GM18520 (cell line): ENCODE measurements around the gene ACSL1.
"Not testable (repeated sequence)": the region's sequence is repeated elsewhere in the genome, so short reads cannot be mapped to it uniquely, and the experiment has no call there.

Source experiments
- ATAC-seq: cut with Tn5 transposase; IDR thresholded peaks from one replicate; pipeline ENCODE4 v1.9.1; 2021; ENCODE audit not compliant: unreplicated experiment

Gene ACSL1

DNA sequence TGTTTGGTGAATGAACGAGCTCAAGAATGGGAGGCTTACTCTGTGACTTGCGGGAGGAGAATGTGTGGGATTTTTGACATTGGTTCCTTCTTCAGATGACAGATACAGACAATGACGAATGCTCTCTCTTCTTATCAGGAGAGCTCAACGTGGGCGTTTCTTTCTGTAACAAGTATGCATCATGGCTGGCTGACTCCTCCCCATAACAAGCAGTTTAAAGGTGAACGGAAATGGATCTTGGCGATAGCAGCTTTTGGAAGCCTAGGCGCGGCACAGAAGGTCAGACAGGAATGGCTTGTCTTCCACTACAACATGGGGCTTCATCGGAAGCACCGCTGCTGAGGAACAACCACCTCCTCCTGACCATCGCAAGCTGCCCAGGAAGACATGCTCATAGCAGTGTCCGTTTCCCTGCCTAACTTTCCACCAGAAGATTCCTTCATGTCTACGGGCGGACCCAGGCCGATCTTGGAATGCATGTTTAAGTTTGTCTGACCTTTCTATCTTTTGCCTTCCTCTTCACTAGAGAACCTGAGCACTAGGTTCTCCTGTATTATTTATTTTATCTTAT, 18.3 kb upstream of the ACSL1 start:
- ATAC-seq, result no peak

DNA sequence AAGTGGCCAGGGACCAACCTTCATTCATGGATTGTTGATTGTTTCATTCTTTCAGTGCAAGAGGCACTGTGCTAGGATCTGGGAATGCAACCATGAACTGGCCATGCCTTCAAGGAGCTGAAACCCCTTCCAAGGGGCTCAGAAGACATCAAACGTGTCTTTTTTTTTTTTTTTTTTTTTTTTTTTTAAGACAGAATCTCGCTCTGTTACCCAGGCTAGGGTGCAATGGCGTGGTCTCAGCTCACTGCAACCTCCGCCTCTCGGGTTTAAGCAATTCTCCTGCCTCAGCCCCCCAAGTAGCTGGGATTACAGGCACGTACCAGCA, 13.3 kb upstream of the ACSL1 start:
- ATAC-seq, result not testable (repeated sequence)

DNA sequence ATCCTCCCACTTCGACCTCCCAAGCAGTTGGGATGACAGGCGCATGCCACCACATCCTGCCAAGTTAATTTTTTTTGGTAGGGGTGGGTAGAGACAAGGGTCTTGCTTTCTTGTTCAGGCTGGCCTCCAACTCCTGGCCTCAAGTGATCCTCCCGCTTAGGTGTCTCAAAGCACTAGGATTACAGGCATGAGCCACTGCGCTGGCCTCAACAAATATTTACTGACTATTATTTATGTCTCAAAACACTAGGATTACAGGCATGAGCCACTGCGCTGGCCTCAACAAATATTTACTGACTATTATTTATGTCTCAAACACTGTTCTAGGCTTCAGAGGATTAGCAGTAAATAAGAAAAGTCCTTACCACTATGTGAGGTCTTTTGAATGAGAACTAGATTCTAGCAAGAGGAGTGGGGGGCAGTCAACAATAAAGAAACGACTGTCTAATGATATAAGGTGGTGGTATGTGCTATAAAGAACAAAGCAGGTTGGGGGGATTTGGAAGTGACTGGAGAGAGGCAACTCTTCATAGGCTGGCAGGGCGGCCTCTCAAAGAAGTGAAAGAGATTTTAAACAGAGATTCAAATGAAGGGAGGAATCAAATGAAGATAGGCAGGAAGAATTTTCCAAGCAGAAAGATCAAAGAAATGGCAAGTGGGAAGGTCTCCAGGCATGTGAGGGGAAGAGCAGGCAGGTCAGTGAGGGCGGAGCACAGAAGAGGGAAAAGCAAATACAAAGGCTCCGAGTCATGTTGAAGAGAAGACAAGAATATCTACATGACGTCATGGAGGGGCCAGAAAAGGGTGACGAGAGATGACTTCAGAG, 12.7 kb upstream of the ACSL1 start:
- ATAC-seq, result no peak

GRCh38 chr4:184836613-184837012, 10.8 kb upstream of the ACSL1 start:
- ATAC-seq, result no peak

- no peak for ATAC-seq
Measured at GRCh38 chr4:184833046-184833838, 7.5 kb upstream of the ACSL1 start.

DNA sequence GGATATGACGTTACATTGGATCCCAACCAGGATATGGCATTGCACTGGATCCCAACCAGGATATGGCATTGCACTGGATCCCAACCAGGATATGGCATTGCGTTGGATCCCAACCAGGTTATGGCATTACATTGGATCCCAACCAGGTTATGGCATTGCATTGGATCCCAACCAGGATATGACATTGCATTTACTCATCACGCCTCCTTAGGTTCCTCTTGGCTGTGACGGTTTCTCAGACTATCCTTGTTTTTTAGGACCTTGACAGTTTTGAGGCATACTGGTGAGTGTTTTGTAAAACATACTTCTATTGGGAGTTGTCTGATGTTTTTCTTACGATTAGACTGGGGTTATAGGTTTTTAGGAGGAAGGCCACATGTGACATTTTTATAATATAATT, 5.4 kb upstream of the ACSL1 start:
- no peak for ATAC-seq

GRCh38 chr4:184826691-184827270, 1.0 kb upstream of the ACSL1 start:
- no peak for ATAC-seq

- peak; percentile 13 for ATAC-seq
Measured at GRCh38 chr4:184825141-184825895, 450 bp downstream of the ACSL1 start.

DNA sequence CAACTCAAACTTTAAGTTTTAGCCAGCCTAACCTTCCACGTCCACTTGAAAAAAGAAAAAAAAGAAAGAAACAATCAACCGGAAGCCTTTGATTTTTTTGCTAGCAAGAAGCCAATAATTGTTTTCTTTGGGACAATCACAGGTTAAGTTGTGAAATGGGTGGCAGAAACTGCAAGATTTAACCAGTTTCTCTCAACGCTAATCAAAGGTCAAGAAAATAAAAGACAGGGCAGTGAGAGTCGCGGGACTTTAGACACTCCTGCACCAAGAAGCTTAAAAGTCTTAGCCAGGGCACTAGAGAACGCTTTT, 1.0 kb downstream of the ACSL1 start:
- no peak for ATAC-seq

DNA sequence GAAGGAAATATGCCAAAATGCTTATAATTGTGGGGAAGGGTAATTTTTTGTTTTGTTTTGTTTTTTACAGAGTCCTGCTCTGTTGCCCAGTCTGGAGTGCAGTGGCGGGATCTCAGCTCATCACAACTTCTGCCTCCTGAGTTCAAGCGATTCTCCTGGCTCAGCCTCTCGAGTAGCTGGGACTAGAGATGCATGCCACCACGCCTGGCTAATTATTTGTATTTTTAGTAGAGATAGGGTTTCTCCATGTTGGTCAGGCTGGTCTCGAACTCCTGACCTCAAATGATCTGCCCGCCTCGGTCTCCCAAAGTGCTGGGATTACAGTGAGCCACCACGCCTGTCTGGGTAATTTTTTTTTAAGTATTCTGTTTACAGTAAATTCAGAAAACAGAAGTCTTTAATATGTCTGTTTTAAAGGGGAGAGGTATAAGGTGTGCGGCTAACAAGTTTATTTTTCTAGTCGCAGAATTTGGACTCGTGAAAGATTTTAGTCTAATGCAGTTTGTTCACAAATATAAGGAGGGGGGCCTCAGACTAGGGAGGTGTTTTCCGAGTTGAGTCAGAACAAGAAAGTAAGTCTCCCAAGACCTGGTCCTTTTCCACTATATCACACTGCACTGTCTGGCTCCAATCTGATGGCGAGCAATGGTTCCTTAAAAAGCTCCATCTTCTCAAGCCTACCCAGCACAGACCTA, 1.5 kb downstream of the ACSL1 start:
- peak; percentile 17 for ATAC-seq

DNA sequence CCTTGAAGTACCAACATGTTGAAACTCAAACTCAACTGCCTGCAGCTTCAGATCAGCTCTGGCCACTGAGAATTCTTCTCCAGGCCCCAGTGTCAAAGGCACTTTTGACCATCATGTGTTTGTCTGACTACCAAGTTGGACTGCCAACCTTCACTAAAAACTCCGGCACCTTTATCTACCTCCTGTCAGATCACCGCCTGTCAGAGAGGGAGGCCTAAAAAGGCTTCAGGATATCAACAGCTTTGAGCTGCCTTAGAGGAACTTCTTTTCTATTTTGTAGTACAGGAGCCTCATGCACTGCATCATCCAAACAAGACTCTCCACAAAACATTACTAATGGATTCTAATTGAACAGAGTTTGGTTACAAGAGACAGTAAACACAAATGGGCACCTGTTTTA, 2.8 kb downstream of the ACSL1 start:
- no peak for ATAC-seq

DNA sequence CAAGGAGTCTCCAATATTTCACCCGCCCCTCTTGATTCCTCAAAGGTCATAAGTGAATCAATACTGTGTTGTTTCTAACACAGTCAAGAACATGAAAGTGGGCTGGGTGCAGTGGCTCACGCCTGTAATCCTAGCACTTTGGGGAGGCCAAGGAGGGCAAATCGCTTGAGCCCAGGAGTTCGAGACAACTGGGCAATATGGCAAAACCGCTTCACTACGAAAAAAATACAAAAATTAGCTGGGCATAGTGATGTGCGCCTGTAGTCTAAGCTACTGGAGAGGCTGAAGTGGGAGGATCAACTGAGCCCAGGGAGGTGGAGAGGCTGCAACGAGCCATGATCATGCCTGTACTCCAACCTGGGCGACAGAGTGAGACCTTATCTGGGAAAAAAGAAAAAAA, 3.4 kb downstream of the ACSL1 start:
- no peak for ATAC-seq

- ATAC-seq, result no peak
Measured at GRCh38 chr4:184821242-184821641, 4.5 kb downstream of the ACSL1 start.

- ATAC-seq, result no peak
Measured at GRCh38 chr4:184819786-184820185, 6.0 kb downstream of the ACSL1 start.

DNA sequence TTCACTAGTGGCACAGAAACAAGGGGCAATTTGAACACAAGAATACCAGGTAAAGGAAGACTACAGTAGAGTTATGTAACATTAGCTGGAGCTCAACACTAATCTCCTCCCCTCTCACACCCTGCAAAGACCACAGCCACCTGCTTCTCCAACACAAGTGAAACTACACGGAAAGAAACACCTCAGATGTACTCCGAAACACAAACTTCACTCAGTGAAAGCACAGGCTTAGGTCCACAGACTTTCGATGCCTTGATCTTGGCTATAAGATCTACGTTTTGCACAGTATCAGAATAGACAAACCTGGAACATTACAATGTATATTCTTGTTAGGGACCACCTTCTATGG, 7.6 kb downstream of the ACSL1 start:
- ATAC-seq, result peak; percentile 28

- peak; percentile 7 for ATAC-seq
Measured at GRCh38 chr4:184817494-184818215, 8.1 kb downstream of the ACSL1 start.

- no peak for ATAC-seq
Measured at GRCh38 chr4:184816962-184817361, 8.8 kb downstream of the ACSL1 start.

- peak; percentile 58 for ATAC-seq
Measured at GRCh38 chr4:184815046-184815877, 10.5 kb downstream of the ACSL1 start.

- ATAC-seq, result no peak
Measured at GRCh38 chr4:184814686-184815045, 11.1 kb downstream of the ACSL1 start.
